T follicular helper cell (primary cell): Measurements from ENCODE around the gene SMIM3.
"Not testable (repeated sequence)": the region's sequence is repeated elsewhere in the genome, so short reads cannot be mapped to it uniquely, and the experiment has no call there.

ENCODE experiments used
- DNase-seq: peaks from one replicate; pipeline ENCODE4 v3.0.0-alpha.2; 2020; ENCODE audit warnings: low read depth

Gene SMIM3

DNA sequence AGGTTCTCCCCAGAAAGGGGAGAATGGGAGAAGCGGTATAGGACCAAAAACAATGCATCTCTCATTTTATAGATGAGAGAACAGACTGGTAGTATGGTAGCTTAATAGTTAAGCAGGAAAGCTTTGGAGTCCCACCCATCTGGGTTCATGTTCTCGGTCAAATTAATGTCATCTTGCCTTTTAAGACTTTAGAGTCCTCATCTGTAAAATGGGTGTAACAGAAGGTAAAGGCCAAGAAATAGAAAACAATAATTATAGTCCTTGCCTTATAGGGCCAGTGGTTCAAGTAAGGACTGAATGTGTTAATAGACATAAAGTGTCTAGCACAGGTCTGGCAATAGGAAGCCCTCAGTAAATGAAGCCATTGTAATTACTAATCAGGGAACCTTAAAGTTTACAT is 16.4 kb downstream of the SMIM3 start:
- DNase-seq: no peak

DNA sequence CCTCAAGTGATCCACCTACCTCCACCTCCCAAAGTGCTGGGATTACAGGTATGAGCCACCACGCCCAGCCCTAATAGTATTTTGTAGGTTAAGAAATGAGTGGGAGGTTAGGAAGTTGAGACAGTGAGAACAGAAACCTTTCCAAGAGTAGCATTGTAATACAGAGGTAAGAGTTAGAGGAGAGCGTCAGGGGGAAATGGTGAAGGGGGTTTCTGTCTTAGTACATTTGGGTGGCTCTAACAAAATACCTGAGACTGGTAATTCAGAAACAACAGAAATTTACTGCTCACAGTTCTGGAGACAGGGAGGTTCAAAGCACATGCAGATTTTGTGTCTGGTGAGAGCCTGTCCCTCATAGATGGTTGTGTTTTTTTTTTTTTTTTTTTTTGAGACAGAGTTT is 18.8 kb downstream of the SMIM3 start:
- DNase-seq: no peak

DNA sequence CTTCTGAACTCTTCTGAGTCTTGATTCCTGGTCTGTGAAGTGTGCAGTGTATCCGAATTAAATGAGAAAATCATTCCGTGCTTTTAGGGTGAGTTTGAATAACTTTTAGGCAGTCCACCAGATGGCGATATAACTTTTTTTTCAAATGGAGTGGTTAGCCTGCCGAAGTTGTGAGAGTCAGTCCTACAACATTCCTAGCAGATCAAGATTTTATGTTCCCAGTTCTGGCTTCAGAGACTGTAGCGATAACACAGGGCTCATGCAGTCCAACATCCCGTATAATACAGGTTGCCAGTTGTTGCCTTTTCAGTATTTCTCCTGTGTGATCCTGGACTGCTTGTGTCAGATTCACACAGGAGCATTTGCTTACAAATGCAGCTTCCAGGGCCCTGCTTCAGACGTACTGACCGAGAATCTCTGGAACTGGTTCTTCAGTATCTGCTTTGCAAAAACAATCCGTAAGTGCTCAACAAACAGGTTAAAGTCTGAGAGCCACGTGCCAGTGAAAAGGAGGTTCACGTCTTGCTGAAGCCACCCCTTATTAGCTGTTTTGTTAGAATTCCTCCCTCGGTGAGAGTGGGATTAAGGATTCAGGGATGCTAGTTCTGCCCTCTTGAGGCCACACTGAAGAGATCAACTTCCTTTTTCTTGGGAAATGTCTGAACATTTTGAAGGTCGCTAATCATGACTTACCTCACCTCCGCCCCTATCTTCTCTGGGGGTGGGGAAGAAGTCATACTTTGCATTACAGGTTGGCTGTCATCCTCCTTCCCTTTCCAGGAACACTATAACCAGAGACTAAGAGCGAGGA is 22.8 kb downstream of the SMIM3 start:
- DNase-seq: no peak

DNA sequence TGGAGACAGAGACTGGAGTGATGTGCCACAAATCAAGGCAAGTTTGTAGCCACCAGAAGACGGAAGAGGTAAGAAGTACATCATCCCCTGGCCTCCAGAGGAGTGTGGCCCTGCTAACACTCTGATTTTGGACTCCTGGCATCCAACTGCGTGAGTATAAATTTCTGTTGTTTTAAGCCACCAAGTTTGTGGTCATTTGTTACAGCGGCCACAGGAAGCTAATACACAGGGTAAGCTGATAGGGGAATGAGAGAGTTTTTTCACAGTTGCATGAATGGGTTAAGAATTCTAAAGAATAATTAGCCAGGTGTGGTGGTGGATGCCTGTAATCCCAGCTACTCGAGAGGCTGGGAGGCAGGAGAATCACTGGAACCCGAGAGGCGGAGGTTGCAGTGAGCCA is 25.8 kb downstream of the SMIM3 start:
- no peak for DNase-seq

DNA sequence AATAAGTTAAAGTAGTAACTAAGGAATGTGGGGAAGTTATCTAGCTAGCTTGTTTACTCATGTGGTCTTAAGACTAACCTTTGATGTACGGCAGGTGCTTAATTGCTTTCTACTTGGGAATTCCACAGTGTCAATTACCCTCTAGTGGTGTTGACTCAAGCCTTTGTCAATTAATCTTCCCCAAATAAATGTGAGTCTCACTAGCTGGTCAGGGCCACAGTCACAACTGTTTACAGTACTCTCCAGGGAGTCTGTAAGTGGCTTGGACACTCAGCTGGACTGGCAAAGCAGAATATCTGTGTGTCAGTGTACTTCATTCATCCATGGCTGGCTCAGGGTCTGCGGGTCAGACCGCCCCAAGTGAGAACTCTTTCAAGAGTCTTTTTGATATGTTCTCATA is 30.8 kb downstream of the SMIM3 start:
- no peak for DNase-seq

DNA sequence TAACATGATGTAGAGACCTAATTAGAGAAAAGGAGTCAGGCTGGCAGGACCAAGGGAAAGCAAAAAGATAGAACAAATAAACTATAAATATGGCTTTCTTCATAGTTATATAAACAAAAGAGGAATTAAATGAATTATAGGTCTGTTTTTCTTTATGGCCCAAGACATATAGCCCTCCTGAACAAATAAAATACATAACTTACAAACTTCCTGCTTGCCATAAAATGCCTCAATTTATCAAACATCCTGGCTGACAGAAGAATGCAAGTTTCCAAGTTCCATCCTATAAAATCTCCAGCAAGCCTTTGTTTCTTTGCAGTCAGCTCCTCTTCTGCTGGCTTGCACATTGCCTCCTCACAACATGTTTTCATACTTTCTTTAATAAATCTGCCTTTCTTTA is 36.5 kb downstream of the SMIM3 start:
- DNase-seq: no peak

DNA sequence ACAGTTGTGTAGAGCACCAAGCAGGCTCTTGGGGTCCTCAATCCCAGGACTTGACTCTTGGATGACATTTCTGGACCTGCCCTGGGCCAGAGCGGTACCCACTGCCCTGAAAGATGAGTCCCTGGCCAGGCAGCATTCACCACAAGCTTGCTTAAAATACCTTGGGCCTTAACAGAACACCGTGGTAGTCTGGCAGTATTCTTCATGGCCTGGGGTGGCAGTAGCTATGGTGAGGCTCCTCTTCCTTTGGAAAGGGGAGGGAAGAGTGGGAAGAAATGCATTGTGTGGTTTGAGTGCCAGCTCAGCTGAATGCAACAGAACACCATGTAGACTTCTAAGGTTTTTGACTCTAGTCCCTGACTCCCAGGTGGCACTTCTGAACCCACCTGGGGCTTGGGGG is 38.4 kb downstream of the SMIM3 start:
- no peak for DNase-seq

DNA sequence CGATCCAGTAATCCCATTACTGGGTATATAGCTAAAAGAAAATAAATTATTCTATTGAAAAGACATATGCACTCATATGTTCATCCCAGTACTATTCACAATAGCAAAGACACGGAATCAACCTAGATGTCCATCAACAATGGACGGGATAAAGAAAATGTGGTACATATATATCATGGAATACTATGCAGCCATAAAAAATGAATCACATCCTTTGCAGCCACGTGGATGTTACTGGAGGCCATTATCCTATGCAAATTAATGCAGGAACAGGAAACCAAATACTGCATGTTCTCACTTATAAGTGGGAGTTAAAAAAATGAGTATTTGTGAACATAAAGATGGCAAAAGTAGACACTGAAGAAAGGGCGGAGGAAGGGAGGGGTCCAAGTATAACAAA is 51.2 kb downstream of the SMIM3 start:
- no peak for DNase-seq

DNA sequence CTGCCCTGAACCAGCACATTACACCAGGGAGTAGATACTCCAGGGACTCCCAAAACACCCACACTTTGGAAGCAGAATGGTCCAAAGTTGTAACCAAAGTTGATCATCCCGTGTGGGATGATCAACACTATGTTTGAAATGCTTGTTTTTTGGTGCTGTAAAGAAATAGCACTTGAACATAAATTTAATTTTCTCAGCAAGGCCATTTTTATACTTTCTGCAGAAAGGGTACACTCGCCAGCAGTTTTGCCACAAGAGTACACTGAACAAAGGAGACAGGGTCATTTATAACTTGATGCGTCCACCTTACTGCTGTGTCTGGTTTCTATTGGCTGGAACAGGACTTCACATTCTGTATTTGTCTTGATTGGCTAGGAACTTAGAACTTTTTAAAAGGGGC is 53.3 kb downstream of the SMIM3 start:
- DNase-seq: not testable (repeated sequence)

DNA sequence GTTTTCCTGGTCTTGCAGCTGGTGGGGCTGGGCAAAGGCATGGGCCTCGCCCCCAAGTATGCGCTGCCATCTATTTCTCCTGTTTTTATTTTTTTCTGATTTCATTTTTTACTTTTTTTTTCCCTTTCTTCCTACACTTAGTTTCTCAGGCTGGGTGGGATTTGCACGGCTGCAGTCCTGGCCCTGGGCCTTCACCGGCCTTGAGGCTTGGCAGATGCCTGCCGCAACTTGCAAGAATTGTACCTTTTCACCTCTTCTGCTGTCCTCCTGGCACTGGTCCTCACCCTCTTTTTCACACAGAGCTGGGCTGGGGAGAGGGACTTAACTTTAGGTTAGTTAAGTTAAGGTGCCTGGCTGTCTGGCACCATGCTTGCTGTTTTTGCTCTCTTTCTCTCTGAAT is 57.5 kb downstream of the SMIM3 start:
- DNase-seq: no peak

DNA sequence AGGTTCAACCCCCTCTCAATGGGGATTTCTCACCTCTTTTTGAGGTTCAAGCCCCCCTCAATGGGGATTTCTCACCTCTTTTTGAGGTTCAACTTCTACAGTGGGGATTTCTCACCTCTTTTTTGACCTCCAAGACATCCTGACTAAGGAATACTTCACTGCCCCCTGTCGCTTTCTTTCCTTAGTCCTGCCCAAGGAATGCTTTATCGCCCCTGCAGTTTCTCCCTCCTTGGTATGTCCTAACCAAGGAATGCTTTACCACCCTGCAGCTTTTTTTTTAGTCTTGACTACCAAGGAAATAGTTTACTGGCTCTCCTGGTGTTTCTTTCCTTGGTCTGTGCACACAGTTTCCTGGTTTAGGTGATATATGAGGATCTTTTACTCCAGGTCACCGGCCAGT is 58.1 kb downstream of the SMIM3 start:
- DNase-seq: no peak

DNA sequence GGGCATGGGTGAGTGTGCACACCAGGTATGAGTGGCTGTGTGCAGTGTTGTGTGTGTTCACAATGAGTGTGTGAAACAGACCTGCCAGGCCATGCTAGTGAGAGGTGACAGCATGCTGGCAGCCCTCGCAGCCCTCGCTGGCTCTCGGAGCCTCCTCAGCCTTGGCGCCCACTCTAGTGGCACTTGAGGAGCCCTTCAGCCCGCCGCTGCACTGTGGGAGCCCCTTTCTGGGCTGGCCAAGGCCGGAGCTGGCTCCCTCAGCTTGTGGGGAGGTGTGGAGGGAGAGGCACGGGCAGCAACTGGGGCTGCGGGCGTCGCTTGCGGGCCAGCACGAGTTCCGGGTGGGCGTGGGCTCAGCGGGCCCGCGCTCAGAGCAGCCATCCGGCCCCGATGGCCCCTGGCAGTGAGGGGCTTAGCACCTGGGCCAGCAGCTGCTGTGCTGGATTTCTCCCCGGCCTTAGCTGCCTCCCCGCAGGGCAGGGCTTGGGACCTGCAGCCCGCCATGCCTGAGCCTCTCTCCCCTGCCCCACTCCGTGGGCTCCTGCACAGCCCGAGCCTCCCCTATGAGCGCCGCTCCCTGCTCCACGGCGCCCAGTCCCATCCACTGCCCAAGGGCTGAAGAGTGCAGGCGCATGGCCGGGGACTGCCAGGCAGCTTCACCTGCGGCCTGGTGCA is 66.8 kb downstream of the SMIM3 start:
- DNase-seq: not testable (repeated sequence)

DNA sequence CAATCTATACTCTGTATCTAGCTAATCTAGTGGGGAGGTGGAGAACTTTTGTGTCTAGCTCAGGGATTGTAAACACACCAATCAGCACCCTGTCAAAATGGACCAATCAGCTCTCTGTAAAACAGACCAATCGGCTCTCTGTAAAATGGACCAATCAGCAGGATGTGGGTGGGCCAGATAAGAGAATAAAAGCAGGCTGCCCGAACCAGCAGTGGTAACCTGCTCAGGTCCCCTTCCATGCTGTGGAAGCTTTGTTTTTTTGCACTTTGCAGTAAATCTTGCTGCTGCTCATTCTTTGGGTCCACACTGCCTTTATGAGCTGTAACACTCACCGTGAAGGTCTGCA is 67.7 kb downstream of the SMIM3 start, which contains the start of gene IRGM:
IRGM (plus strand) TSS at position 214 of the 346 bp plus-strand sequence. CDS start 1,603 bp downstream, outside the sequence.
- DNase-seq: not testable (repeated sequence)
